Omental fat pad (tissue), 4 donors: Measurements from ENCODE around the gene MYLK3. TPM values are rescaled to one million over a fixed set of nuclear protein-coding genes. Genes with fewer than 3 reads are reported as not detected.

Experiments used
- ATAC-seq: fragments of 150-250 bp; one replicate; pipeline ENCODE4 v1.9.1; 2016; ENCODE audit warnings: mild to moderate bottlenecking, moderate library complexity; ENCODE audit not compliant: low FRiP score
- DNase-seq: peaks from one replicate; pipeline ENCODE4 v3.0.0-alpha.2; 2019; ENCODE audit warnings: low spot score
- CTCF ChIP-seq, 3 donors: fragments of 450-650 bp; IDR thresholded peaks; one replicate each; pipeline ENCODE4 v1.5.1; 2016 to 2017; ENCODE audit warnings: antibody characterized with exemption in 3 of 3, mild to moderate bottlenecking in 3 of 3, moderate library complexity in 2 of 3
- total RNA-seq, 4 donors: library from RNA; depleted of rRNA; stranded (reverse); fragments of >200 nt; gene quantifications; one replicate each; pipeline ENCODE4 v1.1.0, GENCODE V29; 2016

The MYLK3 gene
- total RNA-seq, 4 donors from 2014 or later = 0.38 to 0.48 TPM; not detected in 2

DNA sequence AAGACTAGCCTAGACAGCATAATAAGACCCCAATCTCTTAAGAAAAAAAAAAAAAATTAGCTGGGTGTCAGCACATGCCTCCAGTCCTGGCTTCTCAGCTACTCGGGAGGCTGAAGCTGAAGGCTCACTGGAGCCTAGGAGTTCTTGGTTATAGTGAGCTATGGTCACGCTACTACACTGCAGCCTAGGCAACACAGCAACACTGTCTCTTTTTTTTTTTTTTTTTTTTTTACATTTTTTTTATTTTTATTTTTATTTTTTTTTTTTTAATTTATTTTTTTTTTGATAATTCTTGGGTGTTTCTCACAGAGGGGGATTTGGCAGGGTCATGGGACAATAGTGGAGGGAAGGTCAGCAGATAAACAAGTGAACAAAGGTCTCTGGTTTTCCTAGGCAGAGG, 54.5 kb downstream of the MYLK3 start:
- ATAC-seq = no peak
- TF ChIP-seq CTCF (IDR thresholded peaks at IDR 0.05) = no peak
- DNase-seq = no peak

DNA sequence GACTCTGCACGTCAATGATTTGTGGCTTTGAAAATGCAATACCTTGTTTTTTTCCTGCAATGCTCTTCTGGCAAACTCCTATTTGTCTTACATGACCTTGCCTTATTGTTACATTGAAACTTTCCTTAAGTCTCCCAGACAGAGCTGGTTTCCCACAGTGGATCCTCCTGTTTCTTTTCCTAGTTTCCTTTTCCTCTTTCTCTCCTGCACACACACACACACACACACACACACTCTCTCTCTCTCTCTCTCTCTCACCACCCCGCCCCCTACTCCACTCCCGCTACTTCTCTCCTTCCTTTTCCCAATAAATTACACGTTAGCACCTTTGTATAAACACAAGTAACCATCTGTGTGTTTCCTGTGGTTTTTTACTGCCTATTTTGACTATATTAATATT, 56.4 kb downstream of the MYLK3 start:
- ATAC-seq = no peak
- no peak for DNase-seq
- no peak for TF ChIP-seq CTCF (IDR thresholded peaks at IDR 0.05)

DNA sequence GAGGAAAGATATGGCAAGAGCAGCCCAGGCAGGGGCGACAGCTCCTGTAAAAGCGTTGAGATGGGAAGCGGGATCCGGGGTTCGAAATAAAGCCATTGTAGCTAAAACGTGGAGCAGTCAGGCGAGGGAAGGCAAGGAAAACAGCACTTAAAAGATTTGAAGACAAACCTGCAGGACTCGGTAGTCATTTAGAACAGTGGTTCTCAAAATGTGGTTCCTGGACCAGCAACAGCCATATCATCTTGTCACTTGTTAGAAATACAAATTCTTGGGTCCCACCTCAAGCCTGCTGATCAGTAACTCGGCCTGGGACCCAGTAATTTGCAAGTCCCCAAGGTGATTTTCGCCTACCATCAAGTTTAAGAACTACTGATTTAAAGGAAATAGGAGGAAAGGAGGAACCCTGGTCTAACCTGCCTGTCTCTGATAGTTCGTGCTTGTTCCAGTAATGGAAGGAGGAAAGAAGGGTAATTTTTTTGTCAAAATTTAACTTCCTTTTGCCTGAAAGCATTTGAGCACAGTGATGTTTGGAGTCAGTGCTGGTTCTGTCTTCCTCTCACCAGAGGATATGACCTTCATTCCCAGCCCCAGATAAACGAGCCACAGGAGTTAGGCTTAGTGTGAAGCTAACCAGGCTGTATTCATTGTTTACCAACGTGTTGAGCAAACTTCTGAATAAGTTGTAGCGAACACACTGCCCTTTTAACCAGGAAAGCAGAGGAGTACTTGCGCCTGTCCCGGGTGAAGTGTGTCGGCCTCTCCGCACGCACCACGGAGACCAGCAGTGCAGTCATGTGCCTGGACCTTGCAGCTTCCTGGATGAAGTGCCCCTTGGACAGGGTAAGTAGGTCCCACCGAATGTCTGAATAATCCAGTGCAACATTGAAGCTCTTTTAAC, 57.6 kb downstream of the MYLK3 start:
- no peak for ATAC-seq

GRCh38 chr16:46689365-46690280, 58.5 kb downstream of the MYLK3 start, which contains the start of gene ORC6:
Gene ORC6 (plus strand): TSS chr16:46689659. CDS start chr16:46689706, 47 bp downstream.
- ATAC-seq (peak; percentile 96), DNase-seq (peak; percentile 99)
- no peak for TF ChIP-seq CTCF (IDR thresholded peaks at IDR 0.05)

More for the DNA sequence above, 57.6 kb downstream of the MYLK3 start:
- DNase-seq = no peak
- TF ChIP-seq CTCF (IDR thresholded peaks at IDR 0.05) = no peak

DNA sequence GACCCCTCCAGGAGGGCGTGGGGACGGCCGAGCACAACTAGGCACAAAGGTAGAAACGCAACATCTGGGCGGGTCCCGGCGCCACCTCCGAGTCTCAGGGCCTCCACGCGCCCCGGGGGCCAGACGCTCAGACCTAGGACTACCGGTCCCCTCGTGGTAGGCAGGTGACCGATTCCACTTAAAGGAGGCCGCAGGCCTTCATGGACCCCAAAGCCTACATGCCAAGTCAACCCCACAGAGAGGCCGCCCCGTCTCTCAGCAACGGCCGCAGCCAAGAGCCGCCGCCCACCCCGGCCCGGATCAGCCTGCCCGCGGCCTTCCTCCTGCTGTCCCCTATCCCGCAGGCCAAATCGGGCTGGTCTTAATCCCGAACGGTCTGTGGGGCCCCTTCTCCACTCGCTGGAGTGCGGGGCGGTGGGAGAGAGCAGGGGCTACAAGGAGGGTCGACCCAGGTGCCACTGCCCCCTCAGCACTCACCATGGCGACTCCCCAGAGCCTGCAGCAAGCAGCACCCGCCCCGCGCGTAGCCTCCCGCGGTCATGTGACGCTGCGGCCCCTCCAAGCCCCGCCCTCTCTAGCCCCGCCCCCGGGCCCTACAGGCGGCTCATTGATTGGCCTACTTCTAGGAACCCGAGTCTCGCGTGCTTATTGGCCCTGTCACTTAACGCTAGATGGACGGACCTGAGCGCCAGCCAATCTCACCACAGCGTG, 59.3 kb downstream of the MYLK3 start, which contains the start of gene VPS35:
VPS35 (minus strand) TSS at position 525 of the 711 bp plus-strand sequence; CDS start at position 480, 45 bp downstream.
- DNase-seq = peak; percentile 100
- ATAC-seq = peak; percentile 99
- TF ChIP-seq CTCF (IDR thresholded peaks at IDR 0.05) = no peak

DNA sequence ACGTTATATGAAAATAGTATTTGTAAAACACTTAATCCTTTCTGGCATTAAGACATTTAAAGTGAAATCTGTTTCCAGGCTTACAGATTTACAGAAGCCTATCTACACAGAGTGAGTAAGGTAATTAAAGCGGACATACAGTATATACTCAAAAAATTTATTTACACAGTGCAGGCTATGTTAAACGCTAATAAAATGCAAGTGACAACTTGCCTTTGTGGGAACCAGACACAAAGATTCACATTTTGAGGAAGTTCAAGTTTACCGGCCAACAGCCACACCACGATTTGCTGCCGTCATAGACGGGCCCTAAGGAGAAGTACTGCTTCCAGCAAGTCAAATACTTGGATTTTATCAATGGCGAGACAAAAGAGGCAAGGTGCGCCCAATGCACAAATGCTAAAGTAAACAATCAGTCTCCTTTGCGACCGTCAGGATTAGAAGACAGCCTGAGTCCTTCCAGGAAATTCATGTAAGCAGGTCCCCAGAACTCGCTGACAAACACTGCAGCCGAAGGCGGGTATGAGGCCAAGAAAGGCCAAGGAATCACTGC, 60.0 kb downstream of the MYLK3 start:
- no peak for ATAC-seq
- no peak for TF ChIP-seq CTCF (IDR thresholded peaks at IDR 0.05)
- DNase-seq = no peak
